OCI-LY7 (cell line): Measurements from ENCODE around the gene CFL2. TPM values are rescaled to one million over a fixed set of nuclear protein-coding genes. Genes with fewer than 3 reads are reported as not detected.

Experiments used
- BruUV-seq: library from RNA; stranded (reverse); fragments of 400-500 nt; replicated peaks from 2 replicates; lab custom pipeline; 2021; lab: Mats Ljungman, UMichigan
- CTCF ChIA-PET: fragments of 300-600 bp; sonication (Branson Sonifier 250); formaldehyde crosslinking; loops from one replicate; lab custom pipeline; 2022; ENCODE audit warnings: antibody characterized with exemption; ENCODE audit not compliant: unreplicated experiment; lab: Charles Lee
- POLR2A ChIA-PET: fragments of 300-600 bp; sonication (Branson Sonifier 250); formaldehyde crosslinking; loops from one replicate; lab custom pipeline; 2022; ENCODE audit warnings: antibody characterized with exemption; lab: Charles Lee
- DNase-seq: peaks from one replicate; pipeline ENCODE4 v3.0.0-alpha.2; 2015; ENCODE audit warnings: low spot score
- H2AFZ ChIP-seq: fragments of 200-600 bp; sonication (generic), shearing (Covaris generic); 2 replicates; pipeline ENCODE4 v1.6.1; 2014; ENCODE audit warnings: mild to moderate bottlenecking, antibody characterized with exemption, low read length, moderate library complexity
- H3K27ac ChIP-seq: fragments of 200-600 bp; sonication (generic); 2 replicates; pipeline ENCODE4 v1.5.1; 2014; ENCODE audit warnings: mixed run types, low read depth, mild to moderate bottlenecking, moderate library complexity, low read length, inconsistent platforms; ENCODE audit not compliant: poor library complexity, severe bottlenecking
- H3K36me3 ChIP-seq: fragments of 200-600 bp; sonication (generic); 2 replicates; pipeline ENCODE4 v1.6.1; 2014; ENCODE audit warnings: mild to moderate bottlenecking, antibody characterized with exemption, low read length, moderate library complexity, mixed read lengths; ENCODE audit not compliant: insufficient read depth
- H3K4me1 ChIP-seq: fragments of 200-600 bp; sonication (generic); 2 replicates; pipeline ENCODE4 v1.5.1; 2014; ENCODE audit warnings: mild to moderate bottlenecking, low read length; ENCODE audit not compliant: insufficient read depth, poor library complexity, severe bottlenecking
- H3K4me2 ChIP-seq: fragments of 200-600 bp; sonication (generic); 2 replicates; pipeline ENCODE4 v1.6.1; 2014; ENCODE audit warnings: mild to moderate bottlenecking, low read length
- H3K4me3 ChIP-seq: fragments of 200-600 bp; sonication (generic); 2 replicates; pipeline ENCODE4 v1.5.1; 2014; ENCODE audit warnings: mild to moderate bottlenecking, low read depth, low read length; ENCODE audit not compliant: poor library complexity, severe bottlenecking
- H3K79me2 ChIP-seq: fragments of 200-600 bp; sonication (generic); 2 replicates; pipeline ENCODE4 v1.6.1; 2016; ENCODE audit warnings: low read depth, mild to moderate bottlenecking, low read length, moderate library complexity, mixed read lengths; ENCODE audit not compliant: insufficient read depth
- H3K9me2 ChIP-seq: fragments of 200-600 bp; sonication (generic); 2 replicates; pipeline ENCODE4 v1.6.1; 2016; ENCODE audit warnings: mild to moderate bottlenecking, low read length, mixed read lengths; ENCODE audit not compliant: insufficient read depth
- H3K9me3 ChIP-seq: fragments of 200-600 bp; sonication (generic); 2 replicates; pipeline ENCODE4 v1.6.1; 2014; ENCODE audit warnings: mild to moderate bottlenecking, mixed run types, low read length, mixed read lengths
- H4K20me1 ChIP-seq: fragments of 200-600 bp; sonication (generic); 2 replicates; pipeline ENCODE4 v1.6.1; 2014; ENCODE audit warnings: mild to moderate bottlenecking, antibody characterized with exemption, low read length, moderate library complexity, mixed read lengths; ENCODE audit not compliant: insufficient read depth
- EZH2phosphoT487 ChIP-seq: fragments of 200-600 bp; sonication (generic); IDR thresholded peaks from 2 replicates; pipeline ENCODE4 v1.6.1; 2018; ENCODE audit warnings: low read depth, borderline replicate concordance, mild to moderate bottlenecking, mixed run types, antibody characterized with exemption, low read length, moderate library complexity, mixed read lengths
- intact Hi-C: fragments of 100-400 bp; cut with micrococcal nuclease; formaldehyde crosslinking; loops from one replicate; pipeline ENCODE4 v1.10.0; 2022; ENCODE audit not compliant: unreplicated experiment
- total RNA-seq, 2 experiments: library from RNA; depleted of rRNA in 1 of 2; stranded (reverse); fragments of >200 nt in 1 of 2; shearing (Covaris generic) in 1 of 2; gene quantifications; 2 replicates each; pipeline ENCODE4 v1.2.3, GENCODE V29; 2014 to 2022
- TF ChIP-seq, protein P1 (sequence below): fragments of 200-600 bp; sonication (generic); conservative IDR thresholded peaks from 2 replicates; pipeline ENCODE4 v1.5.1; 2014; ENCODE audit warnings: mild to moderate bottlenecking, antibody characterized with exemption, low read length, moderate library complexity, mixed read lengths

CFL2 gene
- total RNA-seq, 2 experiments from 2014 or later: 7.1 to 24.7 TPM

GRCh38 chr14:34713122-34713680 is 1.2 kb downstream of the CFL2 start:
- no peaks in the 10 kb centered on the region for H4K20me1 ChIP-seq
- H3K9me3 ChIP-seq: no peaks in the 10 kb centered on the region
- ChIA-PET POLR2A (interaction anchor here (0.7 to 1.9 kb wide), 5 partner anchors 41 to 609 kb away, joined by 3 to 4 read pairs (median 3); partner anchors contain the start of genes FAM177A1, PPP2R3C and PRORP), CTCF (interaction anchor here (0.7 kb wide), 1 partner anchor 10 kb away, joined by 3 read pairs; no protein-coding TSS in a partner anchor)
- peaks cover 57% of the 10 kb centered on the region for H3K4me1 ChIP-seq
- no peak for TF ChIP-seq EZH2phosphoT487
- TF ChIP-seq, protein P1, sequence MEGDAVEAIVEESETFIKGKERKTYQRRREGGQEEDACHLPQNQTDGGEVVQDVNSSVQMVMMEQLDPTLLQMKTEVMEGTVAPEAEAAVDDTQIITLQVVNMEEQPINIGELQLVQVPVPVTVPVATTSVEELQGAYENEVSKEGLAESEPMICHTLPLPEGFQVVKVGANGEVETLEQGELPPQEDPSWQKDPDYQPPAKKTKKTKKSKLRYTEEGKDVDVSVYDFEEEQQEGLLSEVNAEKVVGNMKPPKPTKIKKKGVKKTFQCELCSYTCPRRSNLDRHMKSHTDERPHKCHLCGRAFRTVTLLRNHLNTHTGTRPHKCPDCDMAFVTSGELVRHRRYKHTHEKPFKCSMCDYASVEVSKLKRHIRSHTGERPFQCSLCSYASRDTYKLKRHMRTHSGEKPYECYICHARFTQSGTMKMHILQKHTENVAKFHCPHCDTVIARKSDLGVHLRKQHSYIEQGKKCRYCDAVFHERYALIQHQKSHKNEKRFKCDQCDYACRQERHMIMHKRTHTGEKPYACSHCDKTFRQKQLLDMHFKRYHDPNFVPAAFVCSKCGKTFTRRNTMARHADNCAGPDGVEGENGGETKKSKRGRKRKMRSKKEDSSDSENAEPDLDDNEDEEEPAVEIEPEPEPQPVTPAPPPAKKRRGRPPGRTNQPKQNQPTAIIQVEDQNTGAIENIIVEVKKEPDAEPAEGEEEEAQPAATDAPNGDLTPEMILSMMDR: no peak
- peak overlapping the region; percentile 87 for H3K27ac ChIP-seq
- H2AFZ ChIP-seq: peak overlapping the region; percentile 31; the same call in 1 of the 2 replicates
- peaks cover 50% of the 10 kb centered on the region for H3K79me2 ChIP-seq
- H3K9me2 ChIP-seq: no peaks in the 10 kb centered on the region
- no peak for DNase-seq
- H3K4me2 ChIP-seq: peak overlapping the region; percentile 94
- peaks cover 44% of the 10 kb centered on the region for H3K36me3 ChIP-seq
- intact Hi-C loops: loop anchor here (5.0 kb wide), 4 partner anchors 159 to 579 kb away; partner anchors contain the start of genes PPP2R3C, PRORP, PSMA6 and SRP54
- H3K4me3 ChIP-seq: peak overlapping the region; percentile 92
- no TSS peak for BruUV-seq

- H3K79me2 ChIP-seq: peaks cover 50% of the 10 kb centered on the region
- no peaks in the 10 kb centered on the region for H3K9me3 ChIP-seq
- BruUV-seq: no TSS peak
- H3K4me2 ChIP-seq: peak overlapping the region; percentile 94
- TF ChIP-seq, protein P1: no peak
- TF ChIP-seq EZH2phosphoT487: no peak
- peak overlapping the region; percentile 92 for H3K4me3 ChIP-seq
- ChIA-PET CTCF (no interaction called here), POLR2A (interaction anchor here (0.6 to 2.6 kb wide), 11 partner anchors 11 to 610 kb away, joined by 3 to 17 read pairs (median 3); partner anchors contain the start of genes FAM177A1, PPP2R3C and PRORP)
- peaks cover 54% of the 10 kb centered on the region for H3K4me1 ChIP-seq
- DNase-seq: no peak
- H2AFZ ChIP-seq: no peak overlapping the region
- peak overlapping the region; percentile 87 for H3K27ac ChIP-seq
- intact Hi-C loops: loop anchor here (5.0 kb wide), 4 partner anchors 160 to 580 kb away; partner anchors contain the start of genes PPP2R3C, PRORP, PSMA6 and SRP54
- H3K9me2 ChIP-seq: no peaks in the 10 kb centered on the region
- peaks cover 44% of the 10 kb centered on the region for H3K36me3 ChIP-seq
- H4K20me1 ChIP-seq: no peaks in the 10 kb centered on the region
Measured at GRCh38 chr14:34711796-34712712, 2.3 kb downstream of the CFL2 start.
